Left ventricle myocardium inferior (tissue), 1 donor: ENCODE results near the gene LRP3. TPM values are rescaled to one million over a fixed set of nuclear protein-coding genes. Genes with fewer than 3 reads are reported as not detected.
"Not testable (repeated sequence)": the region's sequence is repeated elsewhere in the genome, so short reads cannot be mapped to it uniquely, and the experiment has no call there.

Source experiments
- DNase-seq: peaks from one replicate; pipeline ENCODE4 v3.0.0-alpha.2; 2020
- H3K27ac ChIP-seq: fragments of 200-600 bp; replicated peaks from 2 replicates; pipeline ENCODE4 v1.8.0; 2021
- H3K27me3 ChIP-seq: fragments of 200-600 bp; 2 replicates; pipeline ENCODE4 v1.8.0; 2021; ENCODE audit warnings: low read depth
- H3K36me3 ChIP-seq: fragments of 200-600 bp; 2 replicates; pipeline ENCODE4 v1.8.0; 2021
- H3K4me1 ChIP-seq: fragments of 200-600 bp; 2 replicates; pipeline ENCODE4 v1.8.0; 2021
- H3K4me3 ChIP-seq: fragments of 200-600 bp; 2 replicates; pipeline ENCODE4 v1.8.0; 2021; ENCODE audit warnings: mild to moderate bottlenecking, moderate library complexity
- H3K9me3 ChIP-seq: fragments of 200-600 bp; replicated peaks from 2 replicates; pipeline ENCODE4 v1.8.0; 2021
- CTCF ChIP-seq: fragments of 200-600 bp; IDR thresholded peaks from 2 replicates; pipeline ENCODE4 v1.8.0; 2021; ENCODE audit warnings: antibody characterized with exemption, mild to moderate bottlenecking, borderline replicate concordance
- intact Hi-C: fragments of 100-400 bp; cut with micrococcal nuclease; formaldehyde crosslinking; loops from one replicate; pipeline ENCODE4 v1.11.0; 2022
- total RNA-seq: library from RNA; stranded (reverse); fragmentation: NEBNext Ultra II Directional; extraction: Animal tissue kit (Norgen Biotek cat#: 25700); gene quantifications from one replicate; pipeline ENCODE4 v1.2.1, GENCODE V29; 2021
- donor health status: DM: no; HTN: yes; CAD: no; lungs with severe emphysema.

LRP3 gene
- total RNA-seq, 1 donor from 2014 or later, result 20.8 TPM

GRCh38 chr19:33219261-33219815 lies 25.2 kb downstream of the LRP3 start:
- intact Hi-C loops, result no loop called here
- peaks cover 80% of the 10 kb centered on the region for H3K27me3 ChIP-seq
- no peak overlapping the region for H3K4me3 ChIP-seq
- no peak overlapping the region for H3K27ac ChIP-seq
- H3K36me3 ChIP-seq, result no peaks in the 10 kb centered on the region
- no peaks in the 10 kb centered on the region for H3K9me3 ChIP-seq
- TF ChIP-seq CTCF, result no peak
- H3K4me1 ChIP-seq, result no peaks in the 10 kb centered on the region
- no peak for DNase-seq

GRCh38 chr19:33220115-33220514 lies 26.0 kb downstream of the LRP3 start:
- no peak for DNase-seq
- TF ChIP-seq CTCF, result no peak
- intact Hi-C loops, result no loop called here
- Histone ChIP-seq H3K27me3 (peaks cover 87% of the 10 kb centered on the region), H3K4me3 (no peak overlapping the region), H3K36me3 (no peaks in the 10 kb centered on the region), H3K4me1 (no peaks in the 10 kb centered on the region), H3K9me3 (no peaks in the 10 kb centered on the region), H3K27ac (no peak overlapping the region)

DNA sequence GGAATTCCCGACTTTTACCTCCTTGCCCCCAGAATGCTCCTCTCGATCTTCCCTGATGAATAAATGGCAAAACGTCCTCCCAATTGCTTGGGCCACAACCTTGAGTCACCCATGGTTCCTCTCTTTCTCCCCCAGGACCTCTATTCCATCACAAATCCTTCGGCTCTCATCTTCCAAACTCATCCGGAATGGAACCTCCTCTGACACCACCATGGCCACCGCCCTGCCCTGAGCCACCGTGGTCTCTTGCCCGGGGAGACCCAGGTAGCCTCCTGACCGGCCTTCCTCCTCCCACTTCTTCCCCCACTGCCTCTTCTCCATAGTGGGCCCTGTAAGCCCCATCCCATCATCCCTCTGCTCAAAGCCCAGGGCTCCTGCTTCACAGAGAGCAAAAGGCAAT lies 26.6 kb downstream of the LRP3 start:
- Histone ChIP-seq H3K36me3 (no peaks in the 10 kb centered on the region), H3K9me3 (no peaks in the 10 kb centered on the region), H3K27ac (no peak overlapping the region), H3K27me3 (peaks cover 92% of the 10 kb centered on the region), H3K4me3 (no peak overlapping the region), H3K4me1 (peaks cover 5% of the 10 kb centered on the region)
- intact Hi-C loops, result no loop called here
- DNase-seq, result no peak
- TF ChIP-seq CTCF, result no peak

DNA sequence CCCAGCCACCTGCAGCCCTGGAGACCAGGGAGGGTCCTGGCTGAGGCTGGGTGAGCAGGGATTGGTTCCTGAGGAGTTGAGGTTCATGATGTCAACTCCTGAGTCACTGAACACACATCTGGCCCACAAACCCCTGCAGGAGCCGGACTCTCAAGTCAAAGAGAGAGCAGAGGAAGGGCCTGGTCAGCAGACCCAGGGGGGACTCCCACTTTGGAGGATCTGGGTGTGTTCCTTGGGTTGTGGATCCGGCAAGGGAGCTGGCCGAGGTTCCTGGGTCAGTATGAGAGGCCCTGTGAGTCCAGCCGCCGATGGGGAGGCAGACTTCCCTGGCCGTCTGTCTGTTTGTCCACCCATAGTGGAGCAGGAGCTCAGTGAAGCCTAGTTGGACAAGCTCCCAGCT lies 27.5 kb downstream of the LRP3 start:
- no peak for TF ChIP-seq CTCF

DNA sequence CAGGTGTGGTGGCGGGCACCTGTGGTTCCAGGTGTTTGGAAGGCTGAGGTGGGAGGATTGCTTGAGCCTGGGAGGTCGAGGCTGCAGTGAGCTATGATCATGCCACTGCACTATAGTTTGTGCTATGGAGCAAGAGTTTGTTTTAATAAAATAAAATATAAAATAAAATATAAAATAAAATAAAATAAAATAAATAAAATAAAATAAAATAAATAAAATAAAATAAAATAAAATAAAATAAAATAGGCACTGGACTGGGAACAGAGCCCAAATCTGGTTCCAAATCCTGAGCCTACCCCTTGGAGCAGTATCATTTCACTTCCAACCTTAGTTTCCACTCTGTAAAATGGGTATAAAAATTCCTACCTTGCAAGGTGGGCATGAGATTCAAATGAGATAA lies 28.1 kb downstream of the LRP3 start:
- intact Hi-C loops, DNase-seq, H3K4me3 ChIP-seq, H3K36me3 ChIP-seq, H3K27ac ChIP-seq, H3K9me3 ChIP-seq: not testable (repeated sequence)
- Histone ChIP-seq H3K4me1 (peaks cover 14% of the 10 kb centered on the region), H3K27me3 (peaks cover 95% of the 10 kb centered on the region)

More for the DNA sequence above, 27.5 kb downstream of the LRP3 start:
- no peaks in the 10 kb centered on the region for H3K9me3 ChIP-seq
- peaks cover 9% of the 10 kb centered on the region for H3K4me1 ChIP-seq
- no peak overlapping the region for H3K4me3 ChIP-seq
- no peak overlapping the region for H3K27ac ChIP-seq
- no peak for DNase-seq
- no peaks in the 10 kb centered on the region for H3K36me3 ChIP-seq
- intact Hi-C loops, result no loop called here
- peaks cover 92% of the 10 kb centered on the region for H3K27me3 ChIP-seq

- H3K36me3 ChIP-seq, result peaks cover 5% of the 10 kb centered on the region
- peaks cover 14% of the 10 kb centered on the region for H3K4me1 ChIP-seq
- H3K27me3 ChIP-seq, result peaks cover 100% of the 10 kb centered on the region
- H3K4me3 ChIP-seq, result peak overlapping the region; percentile 33
- intact Hi-C loops, result no loop called here
- H3K27ac ChIP-seq, result no peak overlapping the region
- H3K9me3 ChIP-seq, result peaks cover 30% of the 10 kb centered on the region
- DNase-seq, result no peak
- TF ChIP-seq CTCF, result no peak
Measured at GRCh38 chr19:33224694-33225457, 30.7 kb downstream of the LRP3 start.
